HG03439 (cell line): ENCODE data around the gene EP400.

ENCODE experiments used
- ATAC-seq: cut with Tn5 transposase; IDR thresholded peaks from one replicate; pipeline ENCODE4 v1.9.1; 2021; ENCODE audit warnings: mild to moderate bottlenecking, moderate library complexity; ENCODE audit not compliant: unreplicated experiment

EP400 gene

DNA sequence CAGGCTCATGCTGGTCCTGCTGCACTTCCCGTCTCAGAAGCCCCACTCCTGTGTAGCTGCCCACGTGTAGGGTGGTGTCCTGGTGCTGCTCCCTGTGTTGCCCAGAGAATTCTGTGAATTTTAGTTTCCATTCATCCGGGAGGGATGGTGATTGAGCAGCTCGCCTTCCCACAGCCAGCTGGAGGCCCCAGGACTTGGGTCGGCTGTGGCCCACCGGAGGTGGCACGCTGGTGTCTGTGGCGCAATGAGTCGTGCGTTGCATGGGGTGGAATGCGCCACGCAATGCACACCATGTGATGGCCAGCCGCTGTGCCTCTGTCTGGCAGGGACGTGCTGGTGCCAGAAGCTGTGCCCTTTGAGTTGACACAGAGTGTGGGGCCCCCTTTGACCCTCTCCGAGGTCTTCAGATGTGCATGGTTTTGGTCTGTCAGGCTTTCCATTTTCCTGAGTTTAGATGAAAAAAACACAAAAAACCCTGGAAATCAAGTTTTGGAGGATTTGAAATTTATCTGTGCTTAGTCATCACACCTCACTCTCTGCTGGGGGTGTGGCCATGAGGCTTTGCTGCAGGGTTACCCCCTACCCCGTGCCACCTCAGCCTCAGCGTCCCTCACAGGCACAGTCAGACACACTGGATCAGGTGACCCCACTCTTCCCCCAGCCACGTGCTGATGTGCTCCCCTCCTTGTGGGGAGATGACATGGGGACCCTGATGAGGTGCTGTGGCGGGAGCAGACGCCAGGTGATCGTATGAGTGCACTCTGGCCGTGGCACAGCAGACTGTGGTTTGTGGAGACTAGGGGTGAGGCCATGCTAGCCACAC lies 64.6 kb downstream of the EP400 start:
- no peak for ATAC-seq

DNA sequence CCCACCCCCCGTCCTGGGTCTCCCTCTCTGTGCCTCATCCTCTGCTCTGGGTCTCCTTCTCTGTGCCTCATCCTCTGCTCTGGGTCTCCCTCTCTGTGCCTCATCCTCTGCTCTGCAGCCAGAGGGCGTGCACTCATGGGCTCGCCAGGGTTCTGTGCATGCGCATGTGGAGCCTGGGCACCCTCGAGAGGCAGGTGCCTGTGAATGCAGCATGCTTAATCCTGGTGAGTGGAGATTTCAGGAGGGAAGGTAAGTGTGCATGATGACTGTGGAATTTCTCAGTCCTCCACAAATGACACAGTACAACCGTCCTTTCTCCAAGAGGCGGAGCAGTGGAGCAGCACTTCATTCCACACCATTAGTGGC lies 65.2 kb downstream of the EP400 start:
- ATAC-seq, result no peak

DNA sequence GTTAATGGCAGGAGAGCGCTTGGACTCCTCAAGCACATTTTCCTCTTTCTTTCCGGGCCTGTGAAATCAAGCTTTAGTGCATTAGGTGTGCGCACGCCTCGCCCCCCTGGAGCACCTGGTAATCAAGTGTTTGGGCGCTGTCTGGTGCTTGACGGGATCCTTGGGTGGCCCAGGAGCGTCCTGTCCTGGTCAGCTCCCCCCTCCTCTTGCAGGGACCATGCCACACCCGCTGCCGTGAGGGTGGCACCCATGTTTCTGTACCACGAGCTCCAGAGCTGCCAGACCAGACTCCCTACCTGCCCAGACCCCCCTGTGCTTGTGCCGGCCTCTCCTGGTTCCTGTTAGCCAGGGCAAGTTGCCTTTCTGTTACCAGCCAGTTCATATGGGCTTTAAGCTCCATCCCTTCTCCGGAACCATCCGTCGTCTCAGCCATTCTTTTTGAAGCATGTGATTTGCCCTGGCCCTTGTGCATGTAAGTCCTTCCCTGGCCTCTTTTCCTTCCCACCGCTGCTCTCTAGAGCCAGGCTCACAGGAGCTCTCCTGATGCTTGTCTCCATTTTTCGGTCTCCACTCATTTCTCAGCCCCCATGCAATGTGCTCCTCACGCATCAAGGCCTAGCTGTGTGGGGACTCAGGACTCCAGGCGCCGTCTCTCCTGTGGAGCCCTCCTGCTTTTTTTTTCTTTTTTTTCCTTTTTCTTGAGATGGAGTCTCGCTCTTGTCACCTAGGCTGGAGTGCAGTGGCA lies 66.1 kb downstream of the EP400 start:
- ATAC-seq, result no peak

DNA sequence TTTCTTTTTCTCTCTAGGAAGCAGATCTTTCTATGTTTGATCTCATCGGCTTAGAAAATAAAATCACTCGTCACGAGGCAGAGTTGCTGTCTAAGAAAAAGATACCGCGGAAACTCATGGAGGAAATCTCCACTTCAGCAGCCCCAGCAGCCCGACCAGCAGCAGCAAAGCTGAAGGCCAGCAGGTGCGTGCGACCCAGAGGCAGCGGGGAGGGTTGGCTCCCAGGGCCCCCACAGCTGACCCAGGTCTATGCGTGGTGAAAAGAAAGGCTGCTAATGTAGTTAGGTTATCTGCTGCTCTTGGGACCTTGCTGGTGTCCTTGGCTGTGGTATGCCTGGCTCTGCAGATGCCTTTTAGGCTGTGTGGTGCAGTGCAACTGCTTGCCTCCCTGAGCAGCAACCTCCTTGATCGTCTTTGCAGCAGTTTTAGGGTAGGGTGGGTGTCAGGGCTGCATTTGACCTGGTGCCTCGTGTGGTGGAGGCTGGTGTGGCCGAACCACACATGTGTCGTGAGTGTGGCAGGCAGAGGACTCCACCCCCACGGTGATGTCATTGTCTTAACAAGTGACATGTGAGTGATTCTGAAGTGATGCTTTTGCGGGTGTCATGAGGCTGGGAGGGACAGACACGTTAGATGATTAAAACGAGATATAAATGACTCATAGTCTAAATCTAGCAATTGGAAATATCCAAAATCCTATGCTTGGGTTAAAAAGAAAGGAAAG lies 68.6 kb downstream of the EP400 start:
- ATAC-seq, result no peak

DNA sequence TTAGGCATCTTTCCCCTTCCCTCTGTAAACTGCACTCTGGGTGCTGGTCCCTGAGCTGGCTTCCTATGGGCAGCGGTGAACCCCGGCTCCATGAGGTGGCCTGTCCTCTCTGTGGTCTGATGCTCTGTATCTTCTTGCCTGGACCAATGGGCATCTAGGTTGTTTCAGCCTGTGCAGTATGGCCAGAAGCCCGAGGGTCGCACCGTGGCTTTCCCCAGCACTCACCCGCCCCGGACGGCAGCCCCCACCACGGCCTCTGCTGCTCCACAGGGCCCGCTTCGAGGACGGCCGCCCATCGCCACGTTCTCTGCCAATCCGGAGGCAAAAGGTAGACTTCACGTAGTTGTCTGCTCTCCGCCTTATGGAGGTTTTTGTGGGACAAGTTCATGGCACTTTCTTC lies 70.1 kb downstream of the EP400 start:
- no peak for ATAC-seq

GRCh38 chr12:132020292-132020691 lies 70.5 kb downstream of the EP400 start:
- ATAC-seq, result no peak

- ATAC-seq, result no peak
Measured at GRCh38 chr12:132021031-132021871, 71.5 kb downstream of the EP400 start.

- ATAC-seq, result no peak
Measured at GRCh38 chr12:132021965-132022364, 72.2 kb downstream of the EP400 start.

GRCh38 chr12:132023658-132024057 lies 73.9 kb downstream of the EP400 start:
- no peak for ATAC-seq

DNA sequence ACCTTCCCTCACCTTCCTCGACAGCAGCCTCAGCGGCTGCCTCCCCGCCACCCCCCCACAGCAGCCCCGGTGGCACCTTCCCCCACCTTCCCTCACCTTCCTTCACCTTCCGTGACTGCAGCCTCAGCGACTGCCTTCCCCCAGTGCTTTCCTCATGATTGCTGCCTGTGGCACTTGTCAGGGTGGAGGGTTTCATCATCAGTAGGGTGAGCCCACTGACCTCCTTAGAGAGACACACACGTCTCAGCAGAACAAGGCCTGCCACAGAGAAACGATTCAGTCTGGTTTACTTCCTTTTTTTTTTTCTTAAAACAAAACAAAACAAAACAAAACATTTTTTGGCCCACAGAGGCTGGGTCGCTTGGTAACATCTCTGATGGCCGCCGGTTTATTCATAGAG lies 75.0 kb downstream of the EP400 start:
- no peak for ATAC-seq

DNA sequence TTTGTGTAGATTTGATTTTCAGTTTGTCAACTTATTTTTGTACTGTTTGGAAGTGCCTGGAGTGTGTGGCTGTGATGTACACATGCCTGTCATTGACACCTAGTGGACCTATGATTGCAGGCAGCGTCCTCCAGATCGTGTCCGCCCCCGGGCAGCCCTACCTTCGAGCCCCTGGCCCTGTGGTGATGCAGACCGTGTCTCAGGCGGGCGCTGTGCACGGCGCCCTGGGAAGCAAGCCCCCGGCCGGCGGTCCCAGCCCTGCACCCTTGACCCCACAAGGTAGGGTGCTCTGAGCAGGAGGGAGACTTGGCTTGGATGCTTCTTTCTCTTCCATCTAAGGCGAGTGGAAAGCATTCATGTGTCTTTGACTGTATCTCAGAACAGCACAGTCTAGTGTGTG lies 75.8 kb downstream of the EP400 start:
- no peak for ATAC-seq

GRCh38 chr12:132026061-132026795 lies 76.5 kb downstream of the EP400 start:
- no peak for ATAC-seq

GRCh38 chr12:132026796-132027500 lies 77.2 kb downstream of the EP400 start:
- no peak for ATAC-seq

DNA sequence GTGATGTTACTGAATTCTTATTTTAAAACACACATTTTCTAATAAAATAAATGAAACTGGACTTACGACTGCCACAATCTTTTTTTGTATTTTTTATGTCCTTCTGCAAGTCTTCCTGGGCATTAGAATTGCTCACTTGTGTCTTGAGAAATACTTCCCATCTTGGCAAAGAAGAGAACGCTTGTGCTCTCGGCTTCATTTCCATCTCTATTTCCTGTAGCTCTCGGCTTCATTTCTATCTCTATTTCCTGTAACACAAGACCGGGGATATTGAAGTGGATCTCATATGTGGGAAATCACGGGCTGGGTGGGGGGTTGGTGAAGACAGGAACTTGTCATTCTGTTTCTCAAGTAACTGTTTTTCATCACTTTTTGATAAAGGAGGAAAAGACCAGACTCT lies 77.9 kb downstream of the EP400 start:
- ATAC-seq, result no peak

- no peak for ATAC-seq
Measured at GRCh38 chr12:132028111-132028510, 78.4 kb downstream of the EP400 start.

DNA sequence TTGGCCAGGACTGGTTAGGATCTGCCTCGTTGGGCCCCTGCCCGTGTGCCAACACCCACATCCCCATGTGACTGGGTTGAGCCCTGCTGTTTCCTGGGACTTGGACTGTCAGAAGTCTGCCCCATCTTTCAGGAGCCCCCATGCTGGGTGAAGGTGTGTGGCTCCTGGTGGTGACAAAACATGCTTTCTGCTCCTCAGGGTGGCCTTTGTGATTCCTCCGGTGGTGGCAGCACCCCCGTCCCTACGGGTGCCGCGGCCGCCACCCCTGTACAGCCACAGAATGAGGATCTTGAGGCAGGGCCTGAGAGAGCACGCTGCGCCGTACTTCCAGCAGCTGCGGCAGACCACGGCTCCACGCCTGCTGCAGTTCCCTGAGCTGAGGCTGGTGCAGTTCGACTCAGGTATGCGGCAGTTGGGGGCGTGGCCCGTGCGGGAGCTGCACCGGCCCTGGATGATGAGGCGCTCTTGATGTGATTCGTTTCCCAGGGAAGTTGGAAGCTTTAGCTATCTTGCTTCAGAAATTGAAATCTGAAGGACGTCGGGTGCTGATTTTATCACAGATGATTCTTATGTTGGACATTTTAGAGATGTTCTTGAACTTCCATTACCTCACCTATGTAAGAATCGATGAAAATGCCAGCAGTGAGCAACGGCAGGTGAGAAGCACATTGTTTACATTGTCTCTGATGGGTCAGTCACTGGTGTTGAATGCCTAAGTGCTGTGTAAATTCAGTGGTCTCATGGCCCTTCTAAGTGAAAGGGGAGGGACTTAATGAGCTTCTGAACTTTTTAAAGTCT lies 80.0 kb downstream of the EP400 start:
- ATAC-seq, result no peak

DNA sequence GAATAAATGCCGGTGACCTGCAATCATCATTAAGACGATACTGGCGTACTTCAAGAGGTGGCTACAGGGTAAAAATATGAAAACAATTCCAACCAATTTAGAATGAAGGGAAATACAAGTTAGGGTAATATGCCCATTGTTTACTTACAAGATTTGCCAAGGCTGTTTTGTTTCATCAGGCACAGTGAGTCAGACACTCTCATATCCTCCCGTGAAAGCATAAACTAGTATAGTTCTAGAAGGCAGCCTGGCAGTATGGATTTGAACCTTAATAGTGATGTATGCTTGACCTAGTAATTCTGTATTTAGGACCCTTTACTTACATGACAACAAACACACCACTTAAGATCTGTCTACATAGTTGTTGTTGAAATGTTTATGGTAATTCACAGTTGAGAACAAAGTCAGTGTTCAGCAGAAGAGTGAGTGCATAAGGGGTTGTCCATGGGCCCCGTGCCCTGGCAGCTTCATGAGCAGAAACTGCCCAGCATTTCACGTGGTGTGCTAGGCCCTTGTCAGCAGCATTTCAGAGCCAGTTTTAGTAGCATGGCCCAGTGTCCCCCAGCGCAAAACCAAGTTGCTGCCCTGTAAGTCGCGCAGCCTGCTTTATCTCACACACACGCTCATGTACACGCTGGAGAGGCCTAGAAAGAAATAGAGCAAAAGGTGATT lies 80.8 kb downstream of the EP400 start:
- no peak for ATAC-seq

GRCh38 chr12:132033627-132034026 lies 83.9 kb downstream of the EP400 start:
- no peak for ATAC-seq
